Muscle layer of duodenum (tissue), 2 donors: ENCODE data around the gene CTSZ.

ENCODE experiments used
- H3K27ac ChIP-seq: one replicate; pipeline ENCODE4 v1.7.0; 2013; ENCODE audit warnings: mild to moderate bottlenecking, low read length
- H3K27me3 ChIP-seq: one replicate; pipeline ENCODE4 v1.7.0; 2013; ENCODE audit warnings: low read depth, mild to moderate bottlenecking, control low read depth, low read length
- H3K36me3 ChIP-seq, 2 donors: one replicate each; pipeline ENCODE4 v1.7.0; 2013; ENCODE audit warnings: low read length in 2 of 2, control low read depth in 1 of 2, mild to moderate bottlenecking in 1 of 2; ENCODE audit not compliant: insufficient read depth in 2 of 2, control insufficient read depth in 1 of 2
- H3K4me1 ChIP-seq, 2 donors: one replicate each; pipeline ENCODE4 v1.7.0; 2013; ENCODE audit warnings: low read length in 2 of 2, mild to moderate bottlenecking in 2 of 2, control low read depth in 1 of 2, moderate library complexity in 1 of 2; ENCODE audit not compliant: insufficient read depth in 2 of 2, control insufficient read depth in 1 of 2
- H3K4me3 ChIP-seq, 2 donors: one replicate each; pipeline ENCODE4 v1.7.0; 2013; ENCODE audit warnings: low read length in 2 of 2, low read depth in 1 of 2, mild to moderate bottlenecking in 1 of 2
- H3K9me3 ChIP-seq, 2 donors: one replicate each; pipeline ENCODE4 v1.7.0; 2013; ENCODE audit warnings: low read length in 2 of 2, control low read depth in 1 of 2, mild to moderate bottlenecking in 1 of 2; ENCODE audit not compliant: control insufficient read depth in 1 of 2
- donor health status: healthy.

The CTSZ gene

GRCh38 chr20:59002874-59003399 is 4.1 kb downstream of the CTSZ start:
- Histone ChIP-seq H3K36me3 (peaks cover 13 to 39% of the 10 kb centered on the region in 2 donors), H3K4me3 (no peak overlapping the region), H3K27ac (no peak overlapping the region), H3K9me3 (no peaks in the 10 kb centered on the region), H3K27me3 (no peaks in the 10 kb centered on the region), H3K4me1 (peaks cover 13 to 34% of the 10 kb centered on the region in 2 donors)

GRCh38 chr20:59002388-59002787 is 4.7 kb downstream of the CTSZ start:
- H3K36me3 ChIP-seq = peaks cover 13 to 44% of the 10 kb centered on the region in 2 donors
- H3K27ac ChIP-seq = no peak overlapping the region
- peaks cover 13 to 34% of the 10 kb centered on the region in 2 donors for H3K4me1 ChIP-seq
- no peaks in the 10 kb centered on the region for H3K9me3 ChIP-seq
- no peak overlapping the region for H3K4me3 ChIP-seq
- H3K27me3 ChIP-seq = no peaks in the 10 kb centered on the region

DNA sequence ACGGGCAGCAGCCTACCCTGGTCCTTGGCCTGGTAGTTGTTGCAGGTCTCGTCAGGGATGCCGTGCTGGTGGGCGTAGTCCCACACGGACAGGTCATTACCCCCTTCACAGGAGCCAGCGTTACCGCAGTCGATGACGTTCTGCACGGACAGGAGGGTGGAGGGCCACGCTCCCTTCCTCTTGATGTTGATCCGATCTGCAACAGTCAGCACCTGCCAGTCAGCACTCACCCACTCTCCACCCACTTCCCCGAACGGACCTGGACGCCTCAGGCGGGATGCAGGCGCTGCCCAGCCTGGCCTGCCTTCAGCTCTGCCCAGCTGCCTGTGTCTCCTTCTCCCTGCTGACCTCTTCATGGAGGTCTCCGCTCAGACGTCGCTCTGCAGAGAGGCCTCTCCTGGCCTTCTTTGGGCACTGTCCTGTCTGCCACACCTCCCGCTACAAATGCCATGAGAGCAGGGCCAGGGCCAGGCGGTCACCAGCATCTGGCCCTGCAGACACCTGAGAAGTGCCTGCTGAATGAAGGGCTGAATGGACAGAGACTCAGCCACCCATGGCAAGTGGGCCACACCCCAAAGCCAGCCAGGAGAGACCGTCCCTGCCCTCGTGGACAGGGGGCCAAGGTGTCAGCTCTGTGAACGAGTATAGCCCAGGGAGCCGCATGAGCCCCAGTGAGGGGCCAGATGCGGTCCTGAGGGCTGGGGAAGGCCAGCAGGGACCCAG is 5.4 kb downstream of the CTSZ start:
- Histone ChIP-seq H3K9me3 (no peaks in the 10 kb centered on the region), H3K4me1 (peaks cover 13 to 34% of the 10 kb centered on the region in 2 donors), H3K36me3 (peaks cover 14 to 52% of the 10 kb centered on the region in 2 donors), H3K27me3 (no peaks in the 10 kb centered on the region), H3K27ac (no peak overlapping the region), H3K4me3 (no peak overlapping the region)

DNA sequence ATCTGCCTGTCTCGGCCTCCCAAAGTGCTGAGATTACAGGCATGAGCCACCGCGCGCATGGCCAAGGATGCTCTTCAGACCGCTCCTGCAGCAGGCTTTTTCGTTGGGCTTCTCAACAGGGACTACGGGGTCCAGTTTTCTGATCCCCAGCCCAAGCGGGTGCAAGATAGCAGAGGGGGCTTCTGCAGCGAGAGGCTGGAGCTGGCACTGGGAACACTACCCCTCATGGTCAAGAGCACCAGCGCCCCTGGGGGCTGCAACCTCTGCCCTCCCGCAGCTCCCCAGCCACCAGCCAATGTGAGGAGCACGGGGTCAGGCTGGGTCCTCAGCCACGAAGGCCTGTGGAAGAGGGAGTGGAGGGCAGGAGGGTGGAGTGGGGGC is 6.0 kb downstream of the CTSZ start:
- no peak overlapping the region for H3K4me3 ChIP-seq
- no peaks in the 10 kb centered on the region for H3K9me3 ChIP-seq
- no peak overlapping the region for H3K27ac ChIP-seq
- peaks cover 13 to 30% of the 10 kb centered on the region in 2 donors for H3K4me1 ChIP-seq
- H3K27me3 ChIP-seq = no peaks in the 10 kb centered on the region
- H3K36me3 ChIP-seq = peaks cover 17 to 57% of the 10 kb centered on the region in 2 donors

- H3K36me3 ChIP-seq = peaks cover 25 to 65% of the 10 kb centered on the region in 2 donors
Measured at GRCh38 chr20:59000326-59000725, 6.7 kb downstream of the CTSZ start.

DNA sequence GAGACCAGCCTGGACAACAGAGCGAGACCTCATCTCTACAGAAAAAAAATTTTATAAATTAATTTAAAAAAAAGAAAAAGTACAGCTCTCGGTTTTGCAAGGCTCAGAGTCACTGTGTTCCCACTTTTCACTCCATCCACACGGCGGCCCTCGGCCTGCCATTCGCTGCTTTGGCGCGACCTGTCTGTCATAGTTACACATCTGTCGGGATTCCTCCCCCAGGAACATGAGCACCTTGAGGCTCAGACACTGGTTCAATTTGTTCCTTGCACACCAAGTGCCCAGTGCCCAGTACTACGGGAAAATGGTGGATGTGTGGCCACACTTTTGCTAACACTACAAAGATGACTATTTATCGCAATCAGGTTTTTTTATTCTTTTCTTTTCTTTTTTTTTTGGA is 8.4 kb downstream of the CTSZ start:
- no peak overlapping the region for H3K27ac ChIP-seq
- H3K36me3 ChIP-seq = peaks cover 36 to 77% of the 10 kb centered on the region in 2 donors
- peaks cover 0 to 7% of the 10 kb centered on the region in 2 donors for H3K4me1 ChIP-seq
- no peaks in the 10 kb centered on the region for H3K27me3 ChIP-seq
- H3K9me3 ChIP-seq = no peaks in the 10 kb centered on the region
- no peak overlapping the region for H3K4me3 ChIP-seq

More at GRCh38 chr20:59000326-59000725, 6.7 kb downstream of the CTSZ start:
- no peak overlapping the region for H3K4me3 ChIP-seq
- H3K27me3 ChIP-seq = no peaks in the 10 kb centered on the region
- peaks cover 10 to 23% of the 10 kb centered on the region in 2 donors for H3K4me1 ChIP-seq
- H3K27ac ChIP-seq = no peak overlapping the region
- no peaks in the 10 kb centered on the region for H3K9me3 ChIP-seq

GRCh38 chr20:58997141-58997770 is 9.8 kb downstream of the CTSZ start:
- Histone ChIP-seq H3K36me3 (peaks cover 35 to 85% of the 10 kb centered on the region in 2 donors), H3K4me1 (no peaks in the 10 kb centered on the region), H3K27me3 (no peaks in the 10 kb centered on the region), H3K4me3 (no peak overlapping the region), H3K27ac (no peak overlapping the region), H3K9me3 (no peaks in the 10 kb centered on the region)

GRCh38 chr20:58996226-58996611 is 10.8 kb downstream of the CTSZ start:
- peaks cover 36 to 84% of the 10 kb centered on the region in 2 donors for H3K36me3 ChIP-seq
- no peak overlapping the region for H3K4me3 ChIP-seq
- no peak overlapping the region for H3K27ac ChIP-seq
- no peaks in the 10 kb centered on the region for H3K9me3 ChIP-seq
- no peaks in the 10 kb centered on the region for H3K27me3 ChIP-seq
- no peaks in the 10 kb centered on the region for H3K4me1 ChIP-seq

GRCh38 chr20:58995461-58996225 is 11.4 kb downstream of the CTSZ start:
- Histone ChIP-seq H3K36me3 (peaks cover 41 to 84% of the 10 kb centered on the region in 2 donors), H3K4me1 (no peaks in the 10 kb centered on the region), H3K27me3 (no peaks in the 10 kb centered on the region), H3K9me3 (no peaks in the 10 kb centered on the region), H3K27ac (no peak overlapping the region), H3K4me3 (no peak overlapping the region)

- H3K4me3 ChIP-seq = no peak overlapping the region
- H3K9me3 ChIP-seq = no peaks in the 10 kb centered on the region
- no peaks in the 10 kb centered on the region for H3K4me1 ChIP-seq
- peaks cover 47 to 87% of the 10 kb centered on the region in 2 donors for H3K36me3 ChIP-seq
- no peaks in the 10 kb centered on the region for H3K27me3 ChIP-seq
- H3K27ac ChIP-seq = no peak overlapping the region
Measured at GRCh38 chr20:58994390-58995159, 12.5 kb downstream of the CTSZ start.
